CD4-positive, CD25-positive, alpha-beta regulatory T cell (primary cell): ENCODE results near the gene ZNF8. TPM values are rescaled to one million over a fixed set of nuclear protein-coding genes. Genes with fewer than 3 reads are reported as not detected.

Experiments used
- ATAC-seq, 2 donors: fragments of 150-1000 bp; cut with Tn5 transposase; one replicate each; pipeline ENCODE4 v1.10.0; 2021; ENCODE audit warnings: low read depth in 2 of 2, moderate number of reproducible peaks in 2 of 2, moderate library complexity in 1 of 2
- DNase-seq, 3 donors: peaks; one replicate each; pipeline versions ENCODE4 v3.0.0 to v3.0.0-alpha.2; 2012 to 2022; ENCODE audit warnings: mixed read lengths in 1 of 3
- H3K27ac ChIP-seq: one replicate; pipeline ENCODE4 v1.7.0; 2013; ENCODE audit warnings: mild to moderate bottlenecking, low read length; ENCODE audit not compliant: insufficient read depth, poor library complexity, severe bottlenecking
- H3K27me3 ChIP-seq: one replicate; pipeline ENCODE4 v1.7.0; 2013; ENCODE audit warnings: low read length; ENCODE audit not compliant: control insufficient read depth, insufficient read depth
- H3K36me3 ChIP-seq: one replicate; pipeline ENCODE4 v1.7.0; 2013; ENCODE audit warnings: mild to moderate bottlenecking, low read length, moderate library complexity; ENCODE audit not compliant: control insufficient read depth, insufficient read depth
- H3K4me1 ChIP-seq: 2 replicates; pipeline ENCODE4 v1.7.0; 2013; ENCODE audit warnings: mild to moderate bottlenecking, low read length; ENCODE audit not compliant: insufficient read depth, control insufficient read depth, poor library complexity, severe bottlenecking
- H3K4me3 ChIP-seq: one replicate; pipeline ENCODE4 v1.7.0; 2013; ENCODE audit warnings: low read depth, mild to moderate bottlenecking, low read length, moderate library complexity
- H3K9me3 ChIP-seq, 2 experiments: 1 replicate in 1 of 2; 2 replicates in 1 of 2; pipeline ENCODE4 v1.7.0; 2013; ENCODE audit warnings: low read length in 2 of 2, mild to moderate bottlenecking in 1 of 2, moderate library complexity in 1 of 2; ENCODE audit not compliant: control insufficient read depth in 2 of 2
- H3K27ac Mint-ChIP-seq, 3 donors: one replicate each; pipeline ENCODE4 v1.8.0; 2020 to 2022; ENCODE audit warnings: mild to moderate bottlenecking in 3 of 3, mixed read lengths in 3 of 3, moderate library complexity in 2 of 3
- H3K27me3 Mint-ChIP-seq: one replicate; pipeline ENCODE4 v1.8.0; 2022; ENCODE audit warnings: mild to moderate bottlenecking, mixed read lengths
- H3K36me3 Mint-ChIP-seq: one replicate; pipeline ENCODE4 v1.8.0; 2020; ENCODE audit warnings: mixed read lengths
- H3K4me1 Mint-ChIP-seq, 4 donors: one replicate each; pipeline ENCODE4 v1.8.0; 2020 to 2022; ENCODE audit warnings: mixed read lengths in 4 of 4, mild to moderate bottlenecking in 1 of 4
- H3K4me3 Mint-ChIP-seq, 4 donors: one replicate each; pipeline ENCODE4 v1.8.0; 2020 to 2022; ENCODE audit warnings: mild to moderate bottlenecking in 4 of 4, mixed read lengths in 4 of 4, moderate library complexity in 3 of 4
- H3K9me3 Mint-ChIP-seq, 7 donors: one replicate each; pipeline ENCODE4 v1.8.0; 2020 to 2022; ENCODE audit warnings: mixed read lengths in 7 of 7, mild to moderate bottlenecking in 3 of 7, moderate library complexity in 2 of 7
- polyA plus RNA-seq, 4 donors: library from polyadenylated mRNA; unstranded; fragments of 300-500 nt; fragmentation: Illumina TruSeq; gene quantifications; one replicate each; pipeline ENCODE4 v1.2.3, GENCODE V29; 2021
- total RNA-seq: library from RNA; stranded (reverse); gene quantifications from one replicate; pipeline ENCODE4 v1.2.3, GENCODE V29; 2022

ZNF8 gene
- total and polyA plus RNA-seq, 5 donors from 2014 or later = 0.33 to 6.7 (median 0.71) TPM

DNA sequence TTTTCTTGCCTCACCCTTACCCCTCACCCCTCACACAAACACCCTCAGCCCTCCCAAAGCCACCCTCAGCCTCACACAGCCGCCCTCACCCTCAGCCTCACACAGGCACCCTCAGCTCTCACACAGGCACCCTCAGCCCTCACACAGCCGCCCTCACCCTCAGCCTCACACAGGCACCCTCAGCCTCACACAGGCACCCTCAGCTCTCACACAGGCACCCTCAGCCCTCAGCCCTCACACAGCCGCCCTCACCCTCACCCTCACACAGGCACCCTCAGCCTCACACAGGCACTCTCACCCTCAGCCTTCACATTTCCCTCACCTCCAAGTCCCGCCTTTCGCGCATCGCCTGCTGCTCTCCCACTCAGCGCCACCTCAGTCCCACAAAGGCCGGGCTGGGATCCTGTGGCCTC is 47.8 kb downstream of the ZNF8 start:
- peaks cover 22% of the 10 kb centered on the region for H3K4me1 ChIP-seq
- H3K4me3 Mint-ChIP-seq = no peak overlapping the region
- peaks cover 0 to 7% (median 2%) of the 10 kb centered on the region in 4 donors for H3K4me1 Mint-ChIP-seq
- peak; percentile 16 to 25 for ATAC-seq
- peak overlapping the region; percentile 81 for H3K4me3 ChIP-seq
- no peak overlapping the region for H3K27ac Mint-ChIP-seq
- peaks cover 4% of the 10 kb centered on the region for H3K36me3 Mint-ChIP-seq
- H3K9me3 ChIP-seq = no peaks in the 10 kb centered on the region
- H3K27ac ChIP-seq = peak overlapping the region; percentile 64
- no peaks in the 10 kb centered on the region for H3K27me3 Mint-ChIP-seq
- no peaks in the 10 kb centered on the region for H3K27me3 ChIP-seq
- DNase-seq = no peak
- H3K9me3 Mint-ChIP-seq = no peaks in the 10 kb centered on the region
- no peaks in the 10 kb centered on the region for H3K36me3 ChIP-seq

DNA sequence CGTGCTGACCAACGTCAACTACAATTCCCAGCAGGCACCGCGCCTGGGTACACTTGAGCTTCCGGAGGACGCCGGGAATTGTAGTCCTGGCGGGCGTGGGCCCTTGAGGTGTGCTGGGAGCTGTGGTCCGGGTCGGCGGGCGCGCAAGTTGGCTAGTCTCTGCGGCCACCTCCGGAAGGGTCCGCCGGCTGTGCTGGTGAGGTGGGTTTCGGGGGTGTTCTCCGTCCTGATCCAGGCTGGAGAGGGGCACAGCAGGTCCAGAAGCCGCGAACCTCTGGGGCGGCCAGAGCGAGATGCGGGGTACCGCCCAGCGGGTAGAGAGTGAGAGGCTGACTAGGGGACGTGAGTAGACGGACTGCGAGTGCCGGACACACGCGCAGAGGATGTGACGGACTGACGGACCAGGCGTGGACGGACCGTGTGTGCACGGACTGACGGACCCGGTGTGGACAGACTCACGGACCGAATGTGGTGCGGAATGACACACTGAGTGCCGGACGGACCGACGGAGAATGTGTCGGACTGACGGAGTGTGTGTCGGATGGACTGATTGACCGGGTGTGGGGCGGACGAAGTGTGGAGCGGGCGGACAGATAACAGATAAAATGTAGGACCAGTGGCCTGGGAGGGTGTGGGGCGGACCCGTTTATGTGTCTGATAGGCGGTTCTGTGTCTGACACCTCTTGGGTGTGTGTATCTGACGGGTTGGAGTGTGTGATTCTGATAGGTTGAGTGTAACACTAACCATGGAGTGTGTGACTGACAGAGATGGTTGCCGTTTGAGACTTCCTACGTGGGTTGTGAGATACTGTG is 48.4 kb downstream of the ZNF8 start, which contains the start of gene ZSCAN22:
Gene ZSCAN22, plus strand, starts transcription at position 81 of the 813 bp plus-strand sequence. CDS start 7,809 bp downstream, outside the sequence.
- no peaks in the 10 kb centered on the region for H3K9me3 Mint-ChIP-seq
- no peak within 1 kb of the TSS for H3K4me3 Mint-ChIP-seq
- H3K4me1 Mint-ChIP-seq = peaks cover 0 to 7% (median 2%) of the 10 kb centered on the region in 4 donors
- peak; percentile 95 for ATAC-seq
- H3K27me3 Mint-ChIP-seq = no peaks in the 10 kb centered on the region
- Histone ChIP-seq H3K27me3 (no peaks in the 10 kb centered on the region), H3K27ac (peak within 1 kb of the TSS; percentile 64), H3K36me3 (no peaks in the 10 kb centered on the region), H3K4me3 (peak within 1 kb of the TSS; percentile 81), H3K4me1 (peaks cover 22% of the 10 kb centered on the region), H3K9me3 (no peaks in the 10 kb centered on the region)
- H3K27ac Mint-ChIP-seq = no peak within 1 kb of the TSS
- peak; percentile 83 to 94 (median 83) for DNase-seq
- peaks cover 4% of the 10 kb centered on the region for H3K36me3 Mint-ChIP-seq

DNA sequence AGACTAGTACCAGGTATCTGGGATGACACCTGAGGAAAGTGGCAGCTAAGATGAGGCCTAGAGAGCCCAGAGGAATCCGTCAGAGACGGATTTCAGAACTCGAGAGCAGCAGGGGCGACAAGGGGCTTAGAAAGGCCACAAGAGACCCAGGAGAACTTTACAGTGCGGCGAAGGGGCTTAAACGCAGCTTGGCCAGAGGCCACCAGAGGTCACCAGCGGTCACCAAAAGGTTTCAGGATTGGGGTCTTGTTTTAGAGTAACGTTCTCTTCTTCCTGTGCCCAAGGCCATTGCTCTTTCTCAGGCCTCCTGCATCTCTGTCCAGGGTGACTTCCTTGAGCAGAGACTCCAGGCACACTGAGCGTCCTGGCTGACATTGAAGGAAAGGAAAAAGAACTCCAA is 50.2 kb downstream of the ZNF8 start:
- Mint-ChIP-seq H3K27me3 (no peaks in the 10 kb centered on the region), H3K4me3 (peak overlapping the region in 2 of 4 donors; percentile 8), H3K36me3 (no peaks in the 10 kb centered on the region), H3K27ac (no peak overlapping the region), H3K9me3 (no peaks in the 10 kb centered on the region), H3K4me1 (peaks cover 0 to 10% (median 2%) of the 10 kb centered on the region in 4 donors)
- H3K9me3 ChIP-seq = no peaks in the 10 kb centered on the region
- no peak overlapping the region for H3K27ac ChIP-seq
- no peak overlapping the region for H3K4me3 ChIP-seq
- peaks cover 22% of the 10 kb centered on the region for H3K4me1 ChIP-seq
- peak in 1 of 3 donors; percentile 15 for DNase-seq
- H3K27me3 ChIP-seq = no peaks in the 10 kb centered on the region
- H3K36me3 ChIP-seq = no peaks in the 10 kb centered on the region
- ATAC-seq = no peak

GRCh38 chr19:58330458-58330857 is 51.7 kb downstream of the ZNF8 start:
- H3K27me3 ChIP-seq = no peaks in the 10 kb centered on the region
- peak overlapping the region in 1 of 4 donors; percentile 0 for H3K4me3 Mint-ChIP-seq
- H3K9me3 Mint-ChIP-seq = no peaks in the 10 kb centered on the region
- no peak overlapping the region for H3K27ac Mint-ChIP-seq
- H3K4me3 ChIP-seq = no peak overlapping the region
- ATAC-seq = no peak
- no peaks in the 10 kb centered on the region for H3K9me3 ChIP-seq
- H3K4me1 Mint-ChIP-seq = peaks cover 0 to 13% (median 2%) of the 10 kb centered on the region in 4 donors
- no peak overlapping the region for H3K27ac ChIP-seq
- no peak for DNase-seq
- peaks cover 6% of the 10 kb centered on the region for H3K36me3 ChIP-seq
- peaks cover 22% of the 10 kb centered on the region for H3K4me1 ChIP-seq
- no peaks in the 10 kb centered on the region for H3K27me3 Mint-ChIP-seq
- peaks cover 6% of the 10 kb centered on the region for H3K36me3 Mint-ChIP-seq

- Mint-ChIP-seq H3K4me3 (no peak overlapping the region), H3K4me1 (peaks cover 0 to 13% (median 2%) of the 10 kb centered on the region in 4 donors), H3K36me3 (peaks cover 12% of the 10 kb centered on the region), H3K9me3 (no peaks in the 10 kb centered on the region), H3K27me3 (no peaks in the 10 kb centered on the region), H3K27ac (no peak overlapping the region)
- no peak overlapping the region for H3K4me3 ChIP-seq
- H3K27ac ChIP-seq = no peak overlapping the region
- ATAC-seq (no peak), DNase-seq (no peak)
- H3K36me3 ChIP-seq = peaks cover 12% of the 10 kb centered on the region
- no peaks in the 10 kb centered on the region for H3K9me3 ChIP-seq
- H3K4me1 ChIP-seq = peaks cover 2% of the 10 kb centered on the region
- H3K27me3 ChIP-seq = no peaks in the 10 kb centered on the region
Measured at GRCh38 chr19:58332697-58333096, 53.9 kb downstream of the ZNF8 start.

- ATAC-seq (no peak), DNase-seq (no peak)
- Mint-ChIP-seq H3K27ac (no peak overlapping the region), H3K4me1 (peaks cover 0 to 11% (median 1%) of the 10 kb centered on the region in 4 donors), H3K9me3 (peaks cover 0 to 3% (median 0%) of the 10 kb centered on the region in 7 donors), H3K36me3 (peaks cover 26% of the 10 kb centered on the region), H3K4me3 (no peak overlapping the region), H3K27me3 (no peaks in the 10 kb centered on the region)
- Histone ChIP-seq H3K27ac (no peak overlapping the region), H3K27me3 (no peaks in the 10 kb centered on the region), H3K36me3 (peaks cover 18% of the 10 kb centered on the region), H3K9me3 (no peaks in the 10 kb centered on the region), H3K4me3 (no peak overlapping the region), H3K4me1 (no peaks in the 10 kb centered on the region)
Measured at GRCh38 chr19:58334691-58335249, 56.0 kb downstream of the ZNF8 start.

DNA sequence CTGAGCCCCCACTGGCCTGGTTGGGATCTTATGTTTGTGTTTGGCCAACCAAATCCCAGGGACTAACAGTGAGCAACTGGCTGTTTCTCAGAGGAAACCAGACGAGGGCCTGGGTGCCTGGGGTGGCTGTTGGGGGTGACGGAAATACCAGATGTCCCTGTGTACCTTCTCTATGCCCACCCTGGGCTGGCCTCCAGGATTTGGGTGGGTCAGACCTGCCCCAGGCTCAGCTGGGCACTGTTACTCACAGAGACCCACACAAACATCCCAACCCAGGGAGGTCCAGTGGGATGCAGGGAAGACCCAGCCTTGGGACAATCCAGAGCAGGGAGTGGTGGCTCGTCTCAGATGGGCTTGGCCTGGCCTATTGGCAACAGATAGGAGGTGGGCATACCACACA is 56.9 kb downstream of the ZNF8 start:
- H3K4me3 Mint-ChIP-seq = no peak overlapping the region
- H3K4me1 ChIP-seq = no peaks in the 10 kb centered on the region
- H3K36me3 ChIP-seq = peaks cover 18% of the 10 kb centered on the region
- no peaks in the 10 kb centered on the region for H3K27me3 Mint-ChIP-seq
- no peak overlapping the region for H3K27ac Mint-ChIP-seq
- ATAC-seq (no peak), DNase-seq (no peak)
- H3K36me3 Mint-ChIP-seq = peaks cover 32% of the 10 kb centered on the region
- H3K27me3 ChIP-seq = no peaks in the 10 kb centered on the region
- H3K27ac ChIP-seq = no peak overlapping the region
- no peaks in the 10 kb centered on the region for H3K9me3 ChIP-seq
- H3K4me3 ChIP-seq = no peak overlapping the region
- H3K9me3 Mint-ChIP-seq = peaks cover 0 to 3% (median 0%) of the 10 kb centered on the region in 7 donors
- peaks cover 2 to 15% (median 4%) of the 10 kb centered on the region in 4 donors for H3K4me1 Mint-ChIP-seq
